Trophoblast cell (in vitro differentiated cells and primary cell): Measurements from ENCODE around the gene TTC27.

Source experiments
- DNase-seq, 2 donors: peaks; one replicate each; pipeline ENCODE4 v3.0.0-alpha.2; 2016
- H2AFZ ChIP-seq: 2 replicates; pipeline ENCODE4 v1.6.1; 2013; ENCODE audit warnings: low read length, moderate library complexity, mild to moderate bottlenecking; ENCODE audit not compliant: insufficient read depth, poor library complexity
- H2AK5ac ChIP-seq: 2 replicates; pipeline ENCODE4 v1.6.1; 2013; ENCODE audit warnings: mild to moderate bottlenecking, low read length
- H2BK120ac ChIP-seq: 2 replicates; pipeline ENCODE4 v1.6.1; 2013; ENCODE audit warnings: low read length, mild to moderate bottlenecking, moderate library complexity; ENCODE audit not compliant: insufficient read depth, poor library complexity
- H2BK12ac ChIP-seq: 2 replicates; pipeline ENCODE4 v1.6.1; 2013; ENCODE audit warnings: mild to moderate bottlenecking, low read length, moderate library complexity
- H2BK5ac ChIP-seq: 2 replicates; pipeline ENCODE4 v1.6.1; 2013; ENCODE audit warnings: low read length, low read depth, moderate library complexity, mild to moderate bottlenecking; ENCODE audit not compliant: poor library complexity
- H3K14ac ChIP-seq: 2 replicates; pipeline ENCODE4 v1.6.1; 2013; ENCODE audit warnings: mild to moderate bottlenecking, low read length
- H3K18ac ChIP-seq: 2 replicates; pipeline ENCODE4 v1.6.1; 2013; ENCODE audit warnings: mild to moderate bottlenecking, low read length
- H3K23ac ChIP-seq: 2 replicates; pipeline ENCODE4 v1.6.1; 2013; ENCODE audit warnings: low read length
- H3K27ac ChIP-seq: 2 replicates; pipeline ENCODE4 v1.5.1; 2013; ENCODE audit warnings: low read depth, mild to moderate bottlenecking, inconsistent platforms, low read length, moderate library complexity
- H3K27me3 ChIP-seq: 2 replicates; pipeline ENCODE4 v1.6.1; 2013; ENCODE audit warnings: inconsistent platforms, mild to moderate bottlenecking, low read length, moderate library complexity; ENCODE audit not compliant: insufficient read depth
- H3K36me3 ChIP-seq, 2 experiments: 1 replicate in 1 of 2; 2 replicates in 1 of 2; pipeline ENCODE4 v1.6.1; 2013; ENCODE audit warnings: low read length in 2 of 2, mild to moderate bottlenecking in 2 of 2, moderate library complexity in 1 of 2; ENCODE audit not compliant: insufficient read depth in 2 of 2, control insufficient read depth in 1 of 2
- H3K4ac ChIP-seq: 2 replicates; pipeline ENCODE4 v1.6.1; 2013; ENCODE audit warnings: low read depth, mild to moderate bottlenecking, low read length, moderate library complexity
- H3K4me1 ChIP-seq, 2 experiments: 1 replicate in 1 of 2; 2 replicates in 1 of 2; pipeline ENCODE4 v1.6.1; 2013; ENCODE audit warnings: low read length in 2 of 2, mild to moderate bottlenecking in 2 of 2, moderate library complexity in 1 of 2; ENCODE audit not compliant: insufficient read depth in 2 of 2, control insufficient read depth in 1 of 2
- H3K4me2 ChIP-seq: 2 replicates; pipeline ENCODE4 v1.6.1; 2013; ENCODE audit warnings: inconsistent platforms, mild to moderate bottlenecking, low read length, moderate library complexity
- H3K4me3 ChIP-seq: 2 replicates; pipeline ENCODE4 v1.5.1; 2013; ENCODE audit warnings: mild to moderate bottlenecking, low read depth, low read length, inconsistent platforms
- H3K79me1 ChIP-seq: one replicate; pipeline ENCODE4 v1.6.1; 2013; ENCODE audit warnings: low read length
- H3K79me2 ChIP-seq: 2 replicates; pipeline ENCODE4 v1.6.1; 2013; ENCODE audit warnings: low read length, mild to moderate bottlenecking; ENCODE audit not compliant: control insufficient read depth, insufficient read depth, poor library complexity
- H3K9ac ChIP-seq: 2 replicates; pipeline ENCODE4 v1.6.1; 2013; ENCODE audit warnings: mild to moderate bottlenecking, low read length
- H3K9me3 ChIP-seq: 2 replicates; pipeline ENCODE4 v1.6.1; 2013; ENCODE audit warnings: low read depth, mild to moderate bottlenecking, control low read depth, inconsistent platforms, low read length; ENCODE audit not compliant: insufficient read depth
- H4K12ac ChIP-seq: 2 replicates; pipeline ENCODE4 v1.6.1; 2013; ENCODE audit warnings: low read depth, mild to moderate bottlenecking, low read length, moderate library complexity
- H4K8ac ChIP-seq: 2 replicates; pipeline ENCODE4 v1.6.1; 2013; ENCODE audit warnings: low read depth, mild to moderate bottlenecking, low read length, moderate library complexity
- H4K91ac ChIP-seq: one replicate; pipeline ENCODE4 v1.6.1; 2013; ENCODE audit warnings: low read depth, mild to moderate bottlenecking, low read length, moderate library complexity
- WGBS: extraction: QIAGEN DNeasy Blood & Tissue Kit; methylation state at CpG from one replicate; pipeline ENCODE4 v1.1.7; 2013; ENCODE audit warnings: missing lambda C conversion rate; ENCODE audit not compliant: insufficient read length, insufficient coverage; ENCODE audit errors: extremely low coverage; 5-methylcytosine and 5-hydroxymethylcytosine counted together

TTC27 gene

DNA sequence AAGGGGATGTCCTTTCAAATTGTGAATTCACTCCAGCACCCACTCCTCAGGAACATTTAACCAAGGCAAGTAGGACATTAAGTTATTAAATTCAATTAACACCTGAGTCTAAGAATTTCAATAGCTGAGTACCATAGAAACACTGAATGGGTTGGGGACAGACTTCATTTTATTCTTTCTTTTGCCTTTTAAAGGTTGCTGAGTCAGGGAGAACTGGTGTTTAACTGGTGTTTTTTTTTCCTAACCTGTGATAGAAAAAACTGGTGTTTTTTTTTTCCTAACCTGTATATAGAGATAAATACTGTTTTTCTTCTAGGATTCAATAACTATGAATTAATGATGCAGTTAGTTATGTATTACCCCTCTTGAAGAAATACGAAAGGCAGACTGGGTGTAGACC is 38.9 kb downstream of the TTC27 start:
- Histone ChIP-seq H3K27ac (no peak overlapping the region), H3K27me3 (no peaks in the 10 kb centered on the region), H3K9me3 (no peaks in the 10 kb centered on the region), H3K36me3 (no peaks in the 10 kb centered on the region), H4K8ac (no peak overlapping the region), H2AK5ac (no peak overlapping the region), H3K79me1 (no peaks in the 10 kb centered on the region), H3K23ac (no peak overlapping the region), H3K9ac (no peak overlapping the region), H4K91ac (no peak overlapping the region), H3K18ac (no peak overlapping the region), H3K79me2 (no peaks in the 10 kb centered on the region), H3K4me2 (no peak overlapping the region), H2BK120ac (no peak overlapping the region), H2AFZ (no peak overlapping the region), H2BK12ac (no peak overlapping the region), H3K4me1 (no peaks in the 10 kb centered on the region), H2BK5ac (no peak overlapping the region), H3K4me3 (no peak overlapping the region), H3K4ac (no peak overlapping the region), H4K12ac (no peak overlapping the region), H3K14ac (no peak overlapping the region)
- WGBS, result no CpG with 5 or more reads among the region's 1 CpG
- DNase-seq, result no peak

DNA sequence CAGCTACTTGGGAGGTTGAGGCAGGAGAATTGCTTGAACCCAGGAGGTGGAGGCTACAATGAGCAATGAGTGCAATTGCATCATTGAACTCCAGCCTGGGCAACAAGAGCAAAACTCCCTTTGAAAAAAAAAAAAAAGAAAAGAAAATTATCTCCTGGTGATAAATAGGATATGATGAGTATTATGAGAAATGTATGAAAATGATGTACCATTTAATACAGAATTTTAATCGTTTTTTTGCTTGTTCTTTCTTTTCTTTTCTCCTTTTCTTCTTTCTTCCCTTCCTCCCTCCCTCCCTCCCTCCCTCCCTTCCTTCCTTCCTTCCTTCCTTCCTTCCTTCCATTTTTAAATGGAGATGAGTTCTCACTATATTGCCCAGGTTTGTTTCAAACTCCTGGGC is 40.4 kb downstream of the TTC27 start:
- Histone ChIP-seq H4K8ac (no peak overlapping the region), H3K23ac (no peak overlapping the region), H2AK5ac (no peak overlapping the region), H2BK120ac (no peak overlapping the region), H3K18ac (no peak overlapping the region), H3K4me1 (no peaks in the 10 kb centered on the region), H3K9ac (no peak overlapping the region), H4K91ac (no peak overlapping the region), H3K79me2 (no peaks in the 10 kb centered on the region), H2AFZ (no peak overlapping the region), H3K4ac (no peak overlapping the region), H3K14ac (no peak overlapping the region), H3K4me3 (no peak overlapping the region), H3K9me3 (no peaks in the 10 kb centered on the region), H3K27me3 (no peaks in the 10 kb centered on the region), H2BK12ac (no peak overlapping the region), H3K27ac (no peak overlapping the region), H3K36me3 (no peaks in the 10 kb centered on the region), H2BK5ac (no peak overlapping the region), H3K79me1 (no peaks in the 10 kb centered on the region), H4K12ac (no peak overlapping the region), H3K4me2 (no peak overlapping the region)
- WGBS, result no CpG with 5 or more reads among the region's 1 CpG
- no peak for DNase-seq

DNA sequence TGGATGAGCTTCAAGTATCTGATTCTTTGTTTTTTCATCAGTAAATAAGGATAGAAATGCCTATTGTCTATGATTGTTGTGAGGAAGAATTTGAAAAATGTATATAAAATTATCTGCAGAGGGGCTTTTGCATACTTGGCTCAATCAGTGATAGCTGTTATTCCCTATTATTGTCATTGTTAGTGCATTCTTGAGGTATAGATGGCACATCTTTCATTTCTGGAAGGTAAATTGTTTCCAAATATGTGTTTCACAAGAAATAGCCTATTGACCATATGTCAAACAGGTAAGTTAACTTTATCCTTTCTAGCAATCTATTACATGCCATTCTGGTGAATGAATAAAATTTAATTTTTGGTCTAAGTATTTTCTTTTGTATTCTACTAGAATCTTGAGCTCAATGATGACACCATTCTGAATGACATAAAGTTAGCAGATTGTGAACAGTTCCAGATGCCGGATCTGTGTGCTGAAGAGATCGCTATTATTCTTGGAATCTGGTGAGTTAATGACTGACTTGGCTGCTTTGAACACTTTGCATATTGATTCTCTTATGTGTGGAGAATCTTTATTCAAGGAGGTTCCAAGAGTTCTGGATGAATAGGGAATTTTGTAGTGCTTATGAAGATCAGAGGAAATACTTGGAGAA is 44.2 kb downstream of the TTC27 start:
- no peak overlapping the region for H2AK5ac ChIP-seq
- no peak overlapping the region for H3K4me3 ChIP-seq
- H4K91ac ChIP-seq, result no peak overlapping the region
- H3K27me3 ChIP-seq, result no peaks in the 10 kb centered on the region
- H2AFZ ChIP-seq, result no peak overlapping the region
- H3K27ac ChIP-seq, result no peak overlapping the region
- H4K12ac ChIP-seq, result no peak overlapping the region
- no peaks in the 10 kb centered on the region for H3K4me1 ChIP-seq
- no peaks in the 10 kb centered on the region for H3K9me3 ChIP-seq
- H2BK5ac ChIP-seq, result no peak overlapping the region
- peaks cover 0 to 2% of the 10 kb centered on the region in 2 experiments for H3K36me3 ChIP-seq
- no peak overlapping the region for H3K4me2 ChIP-seq
- no peak overlapping the region for H4K8ac ChIP-seq
- no CpG with 5 or more reads among the region's 2 CpGs for WGBS
- H3K18ac ChIP-seq, result no peak overlapping the region
- no peaks in the 10 kb centered on the region for H3K79me2 ChIP-seq
- no peak overlapping the region for H3K4ac ChIP-seq
- DNase-seq, result peak; percentile 1 to 63
- H2BK12ac ChIP-seq, result no peak overlapping the region
- no peak overlapping the region for H3K14ac ChIP-seq
- no peaks in the 10 kb centered on the region for H3K79me1 ChIP-seq
- H2BK120ac ChIP-seq, result no peak overlapping the region
- H3K23ac ChIP-seq, result no peak overlapping the region
- no peak overlapping the region for H3K9ac ChIP-seq

DNA sequence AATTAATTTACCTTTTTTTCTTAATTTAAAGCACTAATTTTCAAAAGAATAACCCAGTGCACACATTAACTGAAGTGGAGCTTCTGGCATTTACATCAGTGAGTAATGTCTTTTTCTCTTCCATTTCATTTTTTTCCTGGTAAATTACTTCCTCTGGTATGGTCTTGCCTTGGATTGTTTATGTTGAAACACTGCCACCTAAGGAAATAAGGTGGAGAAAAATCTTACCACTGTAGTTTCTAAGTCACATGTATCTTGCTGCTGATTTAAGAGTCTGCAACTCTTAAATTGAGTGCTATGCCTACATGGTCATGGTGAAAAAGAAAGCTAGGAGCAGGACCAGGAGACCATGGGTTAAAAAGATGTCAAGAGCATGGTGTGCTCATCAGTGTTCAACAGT is 51.0 kb downstream of the TTC27 start:
- no peak overlapping the region for H3K4me3 ChIP-seq
- DNase-seq, result no peak
- no peak overlapping the region for H2BK12ac ChIP-seq
- H3K27me3 ChIP-seq, result no peaks in the 10 kb centered on the region
- H3K18ac ChIP-seq, result no peak overlapping the region
- H3K4ac ChIP-seq, result no peak overlapping the region
- H3K36me3 ChIP-seq, result no peaks in the 10 kb centered on the region
- H2BK120ac ChIP-seq, result no peak overlapping the region
- no peak overlapping the region for H3K27ac ChIP-seq
- H4K8ac ChIP-seq, result no peak overlapping the region
- H3K9ac ChIP-seq, result no peak overlapping the region
- H3K9me3 ChIP-seq, result no peaks in the 10 kb centered on the region
- H3K79me2 ChIP-seq, result no peaks in the 10 kb centered on the region
- H4K91ac ChIP-seq, result no peak overlapping the region
- H3K14ac ChIP-seq, result no peak overlapping the region
- no peak overlapping the region for H3K23ac ChIP-seq
- no peak overlapping the region for H2AK5ac ChIP-seq
- H3K4me2 ChIP-seq, result no peak overlapping the region
- H4K12ac ChIP-seq, result no peak overlapping the region
- no peaks in the 10 kb centered on the region for H3K79me1 ChIP-seq
- H2BK5ac ChIP-seq, result no peak overlapping the region
- no peaks in the 10 kb centered on the region for H3K4me1 ChIP-seq
- H2AFZ ChIP-seq, result no peak overlapping the region
